ENCODE data around the gene SSNA1. TPM values are rescaled to one million over a fixed set of nuclear protein-coding genes. Genes with fewer than 3 reads are reported as not detected.

The SSNA1 gene, protein sequence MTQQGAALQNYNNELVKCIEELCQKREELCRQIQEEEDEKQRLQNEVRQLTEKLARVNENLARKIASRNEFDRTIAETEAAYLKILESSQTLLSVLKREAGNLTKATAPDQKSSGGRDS
- 100 to 1,000 TPM in 2 of 4 donors, 10 to 100 TPM in 2; 68.9 to 146 (median 103) TPM for polyA plus RNA-seq
- long read RNA-seq, donor 1, transcript SSNA1-202 (2 exons, 1,170 nt) = major isoform, 47 of 115 reads
- long read RNA-seq, donor 1, transcript SSNA1-201 (3 exons, 896 nt) = minor isoform, 46 of 115 reads
- long read RNA-seq, donor 1, partial matches to known transcripts = 19 of 115 reads
- long read RNA-seq, donor 1, other reads (novel, unspliced or antisense) = 0 of 115 reads
- long read RNA-seq, donor 2, transcript SSNA1-201 (3 exons, 896 nt) = major isoform, 13 of 17 reads
- long read RNA-seq, donor 2, partial matches to known transcripts = 0 of 17 reads
- long read RNA-seq, donor 2, other reads (novel, unspliced or antisense) = 0 of 17 reads
- long read RNA-seq, donor 3, transcript SSNA1-202 (2 exons, 1,170 nt) = minor isoform, 14 of 35 reads
- long read RNA-seq, donor 3, transcript SSNA1-201 (3 exons, 896 nt) = major isoform, 16 of 35 reads
- long read RNA-seq, donor 3, partial matches to known transcripts = 0 of 35 reads
- long read RNA-seq, donor 3, other reads (novel, unspliced or antisense) = 0 of 35 reads
- long read RNA-seq, donor 4 = 0 reads
- long read RNA-seq, donor 5, transcript SSNA1-201 (3 exons, 896 nt) = minor isoform, 7 of 15 reads
- long read RNA-seq, donor 5, transcript SSNA1-202 (2 exons, 1,170 nt) = major isoform, 8 of 15 reads
- long read RNA-seq, donor 5, partial matches to known transcripts = 0 of 15 reads
- long read RNA-seq, donor 5, other reads (novel, unspliced or antisense) = 0 of 15 reads
- long read RNA-seq, donor 6, transcript SSNA1-201 (3 exons, 896 nt) = major isoform, 21 of 37 reads
- long read RNA-seq, donor 6, transcript SSNA1-202 (2 exons, 1,170 nt) = minor isoform, 14 of 37 reads
- long read RNA-seq, donor 6, partial matches to known transcripts = 0 of 37 reads
- long read RNA-seq, donor 6, other reads (novel, unspliced or antisense) = 0 of 37 reads
- long read RNA-seq, donor 7 = 0 reads
- long read RNA-seq, donor 8, partial matches to known transcripts = 0 of 4 reads
- long read RNA-seq, donor 8, other reads (novel, unspliced or antisense) = 0 of 4 reads
- long read RNA-seq, donor 9, transcript SSNA1-201 (3 exons, 896 nt) = major isoform, 5 of 9 reads
- long read RNA-seq, donor 9, partial matches to known transcripts = 0 of 9 reads
- long read RNA-seq, donor 9, other reads (novel, unspliced or antisense) = 0 of 9 reads
- long read RNA-seq, donor 10, transcript SSNA1-202 (2 exons, 1,170 nt) = minor isoform, 19 of 43 reads
- long read RNA-seq, donor 10, transcript SSNA1-201 (3 exons, 896 nt) = major isoform, 20 of 43 reads
- long read RNA-seq, donor 10, partial matches to known transcripts = 0 of 43 reads
- long read RNA-seq, donor 10, other reads (novel, unspliced or antisense) = 0 of 43 reads

DNA sequence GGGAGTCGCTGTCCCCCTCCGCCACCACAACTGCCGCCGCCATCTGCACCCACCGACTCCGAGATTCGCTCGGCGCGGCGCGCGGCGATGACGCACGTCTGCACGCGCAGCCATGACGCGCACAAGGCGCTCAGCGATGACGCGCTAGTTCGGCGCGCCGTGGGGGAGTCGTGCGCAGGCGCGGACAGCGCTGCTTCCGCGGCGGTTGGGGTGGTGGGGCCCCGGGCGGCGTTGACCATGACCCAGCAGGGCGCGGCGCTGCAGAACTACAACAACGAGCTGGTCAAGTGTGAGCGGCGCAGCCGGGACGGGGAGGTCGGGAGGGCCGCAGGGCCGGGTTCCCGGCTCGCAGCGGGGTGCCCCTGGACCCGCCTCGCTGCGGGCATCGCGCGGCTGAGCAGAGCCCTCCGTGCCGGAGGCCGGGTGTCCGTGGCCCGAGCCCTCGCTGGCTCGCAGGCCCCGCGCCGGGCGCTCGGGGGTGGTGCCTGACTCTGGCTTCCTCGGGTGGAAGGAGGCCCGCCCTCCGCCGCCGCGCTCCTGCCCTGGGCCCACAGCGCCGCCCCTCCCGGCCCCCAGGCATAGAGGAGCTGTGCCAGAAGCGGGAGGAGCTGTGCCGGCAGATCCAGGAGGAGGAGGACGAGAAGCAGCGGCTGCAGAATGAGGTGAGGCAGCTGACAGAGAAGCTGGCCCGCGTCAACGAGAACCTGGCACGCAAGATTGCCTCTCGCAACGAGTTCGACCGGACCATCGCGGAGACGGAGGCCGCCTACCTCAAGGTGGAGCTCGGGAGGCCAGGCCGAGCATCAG lies at the start of gene SSNA1, which contains the start of gene ANAPC2:
TSS of gene SSNA1 (plus strand) at position 187 of the 807 bp plus-strand sequence. CDS start at position 238, 51 bp downstream.
TSS of gene ANAPC2 (minus strand) at position 71 of the 807 bp plus-strand sequence. CDS start at position 43, 28 bp downstream.
- 0% methylated on average over 77 to 98 of the region's 98 CpGs for WGBS, 3 donors
- H3K4me1 ChIP-seq (ENCODE audit: control insufficient read depth in 3 of 3, insufficient read depth in 2 of 3, low read depth in 1 of 3, low read length in 2 of 3) = peaks cover 3 to 35% (median 19%) of the 10 kb centered on the region in 3 donors
- peaks cover 3 to 85% (median 6%) of the 10 kb centered on the region in 3 donors for H3K36me3 ChIP-seq (ENCODE audit: control insufficient read depth in 3 of 3, insufficient read depth in 2 of 3, low read depth in 1 of 3, low read length in 3 of 3)

DNA sequence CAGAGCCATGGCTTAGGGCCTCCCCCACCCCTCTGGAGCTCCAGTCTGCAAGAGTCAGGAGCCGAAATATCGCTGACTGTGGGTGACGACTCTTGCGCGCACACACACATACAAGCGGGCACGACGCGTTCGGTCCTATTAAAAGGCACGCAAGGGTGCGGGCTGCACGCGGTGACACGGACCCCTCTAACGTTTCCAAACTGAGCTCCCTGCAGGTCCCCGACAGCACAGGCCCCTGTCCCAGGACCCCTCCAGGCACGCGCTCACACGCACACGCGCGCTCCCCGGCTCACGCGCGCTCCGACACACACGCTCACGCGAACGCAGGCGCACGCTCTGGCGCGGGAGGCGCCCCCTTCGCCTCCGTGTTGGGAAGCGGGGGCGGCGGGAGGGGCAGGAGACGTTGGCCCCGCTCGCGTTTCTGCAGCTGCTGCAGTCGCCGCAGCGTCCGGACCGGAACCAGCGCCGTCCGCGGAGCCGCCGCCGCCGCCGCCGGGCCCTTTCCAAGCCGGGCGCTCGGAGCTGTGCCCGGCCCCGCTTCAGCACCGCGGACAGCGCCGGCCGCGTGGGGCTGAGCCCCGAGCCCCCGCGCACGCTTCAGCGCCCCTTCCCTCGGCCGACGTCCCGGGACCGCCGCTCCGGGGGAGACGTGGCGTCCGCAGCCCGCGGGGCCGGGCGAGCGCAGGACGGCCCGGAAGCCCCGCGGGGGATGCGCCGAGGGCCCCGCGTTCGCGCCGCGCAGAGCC lies 49.6 kb upstream of the SSNA1 start, which contains the start of gene GRIN1:
TSS of gene GRIN1 (plus strand) at position 433 of the 746 bp plus-strand sequence. CDS start 333 bp downstream, outside the sequence.
- no peaks in the 10 kb centered on the region for H3K4me1 ChIP-seq (ENCODE audit: control insufficient read depth in 3 of 3, insufficient read depth in 2 of 3, low read depth in 1 of 3, low read length in 2 of 3)
- WGBS, 3 donors = 8 to 18% (median 16%) methylated on average over 60 to 104 of the region's 104 CpGs
- H3K9me3 ChIP-seq (ENCODE audit: control insufficient read depth in 2 of 2, insufficient read depth in 1 of 2, low read depth in 1 of 2, low read length in 1 of 2) = no peaks in the 10 kb centered on the region
- FAIRE-seq (no peak), DNase-seq (peak in 1 of 2 donors; percentile 73)
- no peak within 1 kb of the TSS for H3K27ac ChIP-seq (ENCODE audit: low read depth in 1 of 3, low read length in 2 of 3)
- no peaks in the 10 kb centered on the region for H3K36me3 ChIP-seq (ENCODE audit: control insufficient read depth in 3 of 3, insufficient read depth in 2 of 3, low read depth in 1 of 3, low read length in 3 of 3)
- H3K27me3 ChIP-seq (ENCODE audit: control insufficient read depth in 3 of 3, insufficient read depth in 3 of 3, low read length in 3 of 3) = peaks cover 18 to 80% (median 30%) of the 10 kb centered on the region in 3 donors
- no peak within 1 kb of the TSS for H3K4me3 ChIP-seq (ENCODE audit: low read depth in 1 of 3, low read length in 3 of 3)

More for the DNA sequence above, at the start of gene SSNA1, which contains the start of gene ANAPC2:
- H3K9me3 ChIP-seq (ENCODE audit: control insufficient read depth in 2 of 2, insufficient read depth in 1 of 2, low read depth in 1 of 2, low read length in 1 of 2) = no peaks in the 10 kb centered on the region
- peak within 1 kb of the TSS; percentile 78 to 96 (median 96) for H3K27ac ChIP-seq (ENCODE audit: low read depth in 1 of 3, low read length in 2 of 3)
- H3K4me3 ChIP-seq (ENCODE audit: low read depth in 1 of 3, low read length in 3 of 3) = peak within 1 kb of the TSS; percentile 84 to 100 (median 89)
- DNase-seq (peak; percentile 92 to 99), FAIRE-seq (no peak)
- H3K27me3 ChIP-seq (ENCODE audit: control insufficient read depth in 3 of 3, insufficient read depth in 3 of 3, low read length in 3 of 3) = no peaks in the 10 kb centered on the region

DNA sequence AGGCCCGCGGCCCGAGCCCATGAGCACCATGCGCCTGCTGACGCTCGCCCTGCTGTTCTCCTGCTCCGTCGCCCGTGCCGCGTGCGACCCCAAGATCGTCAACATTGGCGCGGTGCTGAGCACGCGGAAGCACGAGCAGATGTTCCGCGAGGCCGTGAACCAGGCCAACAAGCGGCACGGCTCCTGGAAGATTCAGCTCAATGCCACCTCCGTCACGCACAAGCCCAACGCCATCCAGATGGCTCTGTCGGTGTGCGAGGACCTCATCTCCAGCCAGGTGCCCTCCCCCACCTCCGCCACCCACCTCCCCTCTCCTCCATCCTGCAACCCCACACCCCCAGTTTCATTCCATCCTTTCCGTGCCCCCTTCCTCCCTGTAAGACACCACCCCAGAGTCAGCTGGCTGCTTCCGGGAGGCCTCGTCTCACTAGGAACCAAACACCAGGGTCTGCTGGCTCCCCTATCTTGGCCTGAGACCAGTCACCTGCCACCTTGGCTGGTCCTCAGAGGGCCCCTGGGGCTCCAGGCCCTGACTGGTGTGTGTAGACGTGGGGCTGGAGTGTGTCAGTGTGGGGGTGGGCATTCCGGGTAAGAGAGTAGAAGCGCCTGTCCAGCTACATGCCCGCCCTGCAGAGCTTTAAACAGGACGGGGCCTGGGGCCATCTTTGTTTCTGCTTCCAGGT lies 48.9 kb upstream of the SSNA1 start:
- Histone ChIP-seq H3K4me3 (ENCODE audit: low read depth in 1 of 3, low read length in 3 of 3) (no peak overlapping the region), H3K4me1 (ENCODE audit: control insufficient read depth in 3 of 3, insufficient read depth in 2 of 3, low read depth in 1 of 3, low read length in 2 of 3) (no peaks in the 10 kb centered on the region), H3K36me3 (ENCODE audit: control insufficient read depth in 3 of 3, insufficient read depth in 2 of 3, low read depth in 1 of 3, low read length in 3 of 3) (no peaks in the 10 kb centered on the region), H3K27me3 (ENCODE audit: control insufficient read depth in 3 of 3, insufficient read depth in 3 of 3, low read length in 3 of 3) (peaks cover 18 to 76% (median 30%) of the 10 kb centered on the region in 3 donors), H3K27ac (ENCODE audit: low read depth in 1 of 3, low read length in 2 of 3) (no peak overlapping the region), H3K9me3 (ENCODE audit: control insufficient read depth in 2 of 2, insufficient read depth in 1 of 2, low read depth in 1 of 2, low read length in 1 of 2) (no peaks in the 10 kb centered on the region)
- FAIRE-seq (no peak), DNase-seq (no peak)
- WGBS, 3 donors = 33 to 37% (median 33%) methylated on average over 28 to 37 of the region's 37 CpGs

DNA sequence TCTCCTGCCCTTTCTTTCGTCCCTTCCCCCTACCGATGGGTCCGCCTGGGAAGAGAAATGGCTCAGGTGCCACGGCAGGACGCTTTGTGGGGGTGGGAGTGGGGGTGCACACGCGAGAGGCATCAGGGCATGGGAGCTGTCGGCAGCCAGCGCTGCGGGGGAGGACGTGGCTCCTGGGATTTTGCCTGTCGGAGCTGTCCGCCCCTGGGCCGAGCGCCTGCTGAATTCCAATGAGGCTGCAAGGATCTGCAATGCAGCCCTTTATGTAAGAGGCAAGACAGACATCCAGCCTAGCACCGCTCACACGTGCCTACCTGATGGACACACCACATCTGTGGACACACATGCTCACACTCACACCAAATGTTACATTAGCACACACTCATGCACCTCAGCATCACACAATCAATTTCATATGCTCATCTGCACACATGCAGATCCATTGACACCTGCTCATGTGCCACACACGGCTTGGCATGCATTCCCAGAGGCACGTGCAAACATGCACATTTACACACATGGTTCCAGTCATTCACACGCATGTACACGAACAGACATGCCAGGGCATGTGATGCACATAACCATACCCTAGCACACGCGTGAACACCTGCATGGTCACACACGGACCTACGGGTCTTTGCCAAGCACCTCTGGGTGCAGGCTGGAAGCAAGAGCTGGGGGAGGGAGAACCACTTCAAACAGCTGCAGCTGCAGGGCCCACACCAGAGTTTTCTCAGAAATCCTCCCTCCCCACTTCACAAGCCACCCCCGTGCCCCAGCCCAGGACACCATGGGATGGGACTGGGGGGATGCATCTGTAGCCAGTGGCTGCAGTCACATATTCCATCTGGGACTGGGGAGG lies 48.1 kb upstream of the SSNA1 start:
- no peak for FAIRE-seq
- DNase-seq = no peak
- Histone ChIP-seq H3K36me3 (ENCODE audit: control insufficient read depth in 3 of 3, insufficient read depth in 2 of 3, low read depth in 1 of 3, low read length in 3 of 3) (no peaks in the 10 kb centered on the region), H3K27ac (ENCODE audit: low read depth in 1 of 3, low read length in 2 of 3) (no peak overlapping the region), H3K4me3 (ENCODE audit: low read depth in 1 of 3, low read length in 3 of 3) (no peak overlapping the region), H3K9me3 (ENCODE audit: control insufficient read depth in 2 of 2, insufficient read depth in 1 of 2, low read depth in 1 of 2, low read length in 1 of 2) (no peaks in the 10 kb centered on the region), H3K4me1 (ENCODE audit: control insufficient read depth in 3 of 3, insufficient read depth in 2 of 3, low read depth in 1 of 3, low read length in 2 of 3) (no peaks in the 10 kb centered on the region), H3K27me3 (ENCODE audit: control insufficient read depth in 3 of 3, insufficient read depth in 3 of 3, low read length in 3 of 3) (peaks cover 18 to 76% (median 30%) of the 10 kb centered on the region in 3 donors)
- 54 to 58% (median 58%) methylated on average over 25 to 26 of the region's 26 CpGs for WGBS, 3 donors

DNA sequence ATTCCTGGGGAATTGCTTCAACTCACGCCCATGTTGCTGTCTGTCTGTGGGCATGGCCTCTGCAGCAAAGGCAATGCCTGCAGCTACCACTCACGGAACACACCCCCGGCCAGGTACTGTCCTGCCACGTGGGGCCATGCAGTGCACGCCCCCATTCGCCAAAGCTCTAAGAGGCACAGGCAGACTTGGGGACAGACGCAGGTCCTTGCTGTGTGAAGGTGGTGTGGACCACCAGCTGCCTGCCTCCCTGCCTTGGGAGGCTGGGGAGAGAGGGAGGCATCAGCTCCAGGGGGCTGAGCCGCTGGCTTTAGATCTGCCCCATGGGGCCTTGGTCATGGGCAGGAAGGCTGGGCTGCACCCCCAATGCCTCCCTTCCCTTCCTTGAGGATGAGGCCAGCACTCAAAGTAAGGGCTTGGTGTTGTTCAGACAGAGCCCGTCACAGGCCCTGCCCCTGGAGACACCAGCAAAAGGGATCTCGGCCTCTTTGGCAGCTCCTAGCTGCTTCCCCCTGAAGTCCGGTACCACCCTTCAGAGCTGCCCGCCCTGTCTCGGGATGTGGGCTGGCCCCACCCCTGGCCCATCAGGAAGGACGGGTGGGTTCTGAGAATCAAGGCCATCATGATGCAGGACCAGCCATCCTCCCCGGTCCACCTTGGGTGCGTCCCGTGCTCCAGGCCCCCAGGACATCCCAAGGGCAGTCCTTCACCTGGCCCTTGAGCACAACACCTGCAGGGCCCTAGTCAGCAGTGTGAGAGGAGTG lies 47.2 kb upstream of the SSNA1 start:
- Histone ChIP-seq H3K4me1 (ENCODE audit: control insufficient read depth in 3 of 3, insufficient read depth in 2 of 3, low read depth in 1 of 3, low read length in 2 of 3) (no peaks in the 10 kb centered on the region), H3K36me3 (ENCODE audit: control insufficient read depth in 3 of 3, insufficient read depth in 2 of 3, low read depth in 1 of 3, low read length in 3 of 3) (no peaks in the 10 kb centered on the region), H3K9me3 (ENCODE audit: control insufficient read depth in 2 of 2, insufficient read depth in 1 of 2, low read depth in 1 of 2, low read length in 1 of 2) (no peaks in the 10 kb centered on the region), H3K4me3 (ENCODE audit: low read depth in 1 of 3, low read length in 3 of 3) (no peak overlapping the region), H3K27me3 (ENCODE audit: control insufficient read depth in 3 of 3, insufficient read depth in 3 of 3, low read length in 3 of 3) (peaks cover 18 to 75% (median 29%) of the 10 kb centered on the region in 3 donors), H3K27ac (ENCODE audit: low read depth in 1 of 3, low read length in 2 of 3) (no peak overlapping the region)
- WGBS, 3 donors = 64 to 76% (median 75%) methylated on average over 17 of the region's 17 CpGs
- FAIRE-seq = no peak
- no peak for DNase-seq
